Measurements from ENCODE around the gene SORL1.
"Not testable (repeated sequence)": the region's sequence is repeated elsewhere in the genome, so short reads cannot be mapped to it uniquely, and the experiment has no call there.

SORL1 gene

GRCh38 chr11:121636081-121636799 lies 184.1 kb downstream of the SORL1 start:
- H3K79me2 ChIP-seq (ENCODE audit: insufficient read depth, low read depth): no peaks in the 10 kb centered on the region
- H4K20me1 ChIP-seq (ENCODE audit: insufficient read depth): no peaks in the 10 kb centered on the region
- H3K9ac ChIP-seq: no peak overlapping the region
- no peak overlapping the region for H3K4me2 ChIP-seq
- no peak overlapping the region for H3K4me3 ChIP-seq (IDR thresholded peaks at IDR 0.05; ENCODE audit: insufficient read depth, low read depth, low read length)
- H2AFZ ChIP-seq (ENCODE audit: low read depth): no peak overlapping the region
- H3K27ac ChIP-seq: no peak overlapping the region
- no peaks in the 10 kb centered on the region for H3K36me3 ChIP-seq (ENCODE audit: insufficient read depth)
- no peak for TF ChIP-seq CTCF (conservative IDR thresholded peaks at IDR 0.05; ENCODE audit: low read depth, low read length)
- no peaks in the 10 kb centered on the region for H3K4me1 ChIP-seq (ENCODE audit: low read depth, poor library complexity, severe bottlenecking)
- H3K27me3 ChIP-seq (ENCODE audit: insufficient read depth, low read depth): no peaks in the 10 kb centered on the region

- no peaks in the 10 kb centered on the region for H3K79me2 ChIP-seq (ENCODE audit: insufficient read depth, low read depth)
- no peak for TF ChIP-seq CTCF (conservative IDR thresholded peaks at IDR 0.05; ENCODE audit: low read depth, low read length)
- no peaks in the 10 kb centered on the region for H3K36me3 ChIP-seq (ENCODE audit: insufficient read depth)
- H3K4me2 ChIP-seq: no peak overlapping the region
- H2AFZ ChIP-seq (ENCODE audit: low read depth): no peak overlapping the region
- H3K4me3 ChIP-seq (IDR thresholded peaks at IDR 0.05; ENCODE audit: insufficient read depth, low read depth, low read length): no peak overlapping the region
- no peaks in the 10 kb centered on the region for H4K20me1 ChIP-seq (ENCODE audit: insufficient read depth)
- no peak overlapping the region for H3K27ac ChIP-seq
- H3K9ac ChIP-seq: no peak overlapping the region
- H3K4me1 ChIP-seq (ENCODE audit: low read depth, poor library complexity, severe bottlenecking): no peaks in the 10 kb centered on the region
- H3K27me3 ChIP-seq (ENCODE audit: insufficient read depth, low read depth): no peaks in the 10 kb centered on the region
Measured at GRCh38 chr11:121636800-121637176, 184.7 kb downstream of the SORL1 start.

GRCh38 chr11:121637587-121637986 lies 185.5 kb downstream of the SORL1 start:
- H3K4me3 ChIP-seq (IDR thresholded peaks at IDR 0.05; ENCODE audit: insufficient read depth, low read depth, low read length); H3K36me3 ChIP-seq (ENCODE audit: insufficient read depth); H4K20me1 ChIP-seq (ENCODE audit: insufficient read depth); H3K4me1 ChIP-seq (ENCODE audit: low read depth, poor library complexity, severe bottlenecking); H3K9ac ChIP-seq; H2AFZ ChIP-seq (ENCODE audit: low read depth); H3K27ac ChIP-seq; H3K79me2 ChIP-seq (ENCODE audit: insufficient read depth, low read depth); H3K27me3 ChIP-seq (ENCODE audit: insufficient read depth, low read depth); H3K4me2 ChIP-seq: not testable (repeated sequence)

- H3K9ac ChIP-seq: no peak overlapping the region
- no peak for TF ChIP-seq CTCF (conservative IDR thresholded peaks at IDR 0.05; ENCODE audit: low read depth, low read length)
- no peaks in the 10 kb centered on the region for H3K79me2 ChIP-seq (ENCODE audit: insufficient read depth, low read depth)
- no peak overlapping the region for H3K4me2 ChIP-seq
- H3K36me3 ChIP-seq (ENCODE audit: insufficient read depth): no peaks in the 10 kb centered on the region
- H3K27me3 ChIP-seq (ENCODE audit: insufficient read depth, low read depth): no peaks in the 10 kb centered on the region
- H3K4me3 ChIP-seq (IDR thresholded peaks at IDR 0.05; ENCODE audit: insufficient read depth, low read depth, low read length): no peak overlapping the region
- no peak overlapping the region for H2AFZ ChIP-seq (ENCODE audit: low read depth)
- H3K4me1 ChIP-seq (ENCODE audit: low read depth, poor library complexity, severe bottlenecking): no peaks in the 10 kb centered on the region
- H4K20me1 ChIP-seq (ENCODE audit: insufficient read depth): no peaks in the 10 kb centered on the region
- no peak overlapping the region for H3K27ac ChIP-seq
Measured at GRCh38 chr11:121643479-121644186, 191.5 kb downstream of the SORL1 start.

GRCh38 chr11:121644187-121644512 lies 192.0 kb downstream of the SORL1 start:
- no peak for TF ChIP-seq CTCF (conservative IDR thresholded peaks at IDR 0.05; ENCODE audit: low read depth, low read length)
- Histone ChIP-seq H3K4me1 (ENCODE audit: low read depth, poor library complexity, severe bottlenecking) (no peaks in the 10 kb centered on the region), H3K9ac (no peak overlapping the region)

More at GRCh38 chr11:121644187-121644512, 192.0 kb downstream of the SORL1 start:
- H3K4me2 ChIP-seq: no peak overlapping the region
- no peak overlapping the region for H3K4me3 ChIP-seq (IDR thresholded peaks at IDR 0.05; ENCODE audit: insufficient read depth, low read depth, low read length)
- no peaks in the 10 kb centered on the region for H3K79me2 ChIP-seq (ENCODE audit: insufficient read depth, low read depth)
- H2AFZ ChIP-seq (ENCODE audit: low read depth): no peak overlapping the region
- H3K27me3 ChIP-seq (ENCODE audit: insufficient read depth, low read depth): no peaks in the 10 kb centered on the region
- H3K36me3 ChIP-seq (ENCODE audit: insufficient read depth): no peaks in the 10 kb centered on the region
- no peak overlapping the region for H3K27ac ChIP-seq
- no peaks in the 10 kb centered on the region for H4K20me1 ChIP-seq (ENCODE audit: insufficient read depth)
